ENCODE results near the gene STX8. TPM values are rescaled to one million over a fixed set of nuclear protein-coding genes. Genes with fewer than 3 reads are reported as not detected.
"Not testable (repeated sequence)": the region's sequence is repeated elsewhere in the genome, so short reads cannot be mapped to it uniquely, and the experiment has no call there.

Gene STX8
- total and polyA plus RNA-seq, 7 donors = 40.4 to 104 (median 72.6) TPM

GRCh38 chr17:9389111-9389527 lies 186.5 kb downstream of the STX8 start:
- Histone ChIP-seq H3K36me3 (no peaks in the 10 kb centered on the region), H3K27me3 (no peaks in the 10 kb centered on the region), H3K4me3 (no peak overlapping the region), H3K27ac (no peak overlapping the region), H3K4me1 (no peaks in the 10 kb centered on the region), H3K9me3 (peaks cover 0 to 3% (median 2%) of the 10 kb centered on the region in 4 donors)
- 74 to 76% methylated on average over 3 of the region's 3 CpGs for WGBS, 2 donors
- TF ChIP-seq POLR2A (IDR thresholded peaks at IDR 0.05) (no peak), CTCF (IDR thresholded peaks at IDR 0.05) (no peak), POLR2AphosphoS5 (IDR thresholded peaks at IDR 0.05) (no peak), EP300 (IDR thresholded peaks at IDR 0.05) (no peak)
- intact Hi-C loops (cut with DNase I) = no loop called here
- no peak for DNase-seq

DNA sequence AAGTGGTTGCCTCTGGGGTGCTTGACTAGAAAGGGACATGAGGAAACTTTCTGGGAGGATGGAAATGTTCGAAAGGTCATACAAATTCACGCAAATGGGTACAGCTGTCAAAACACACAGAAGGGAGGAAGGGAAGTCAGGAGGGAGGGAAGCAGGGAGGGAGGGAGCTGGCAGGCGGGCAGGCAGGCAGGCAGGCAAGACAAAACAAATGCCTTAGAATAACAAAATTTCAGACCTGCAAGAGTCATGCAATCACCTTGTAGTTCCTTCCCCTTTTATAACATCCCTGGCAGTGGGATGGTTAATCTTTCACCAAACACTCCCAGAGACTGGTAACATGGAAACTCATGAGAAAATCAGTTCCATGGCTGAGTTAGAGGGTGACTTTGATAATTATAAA lies 189.2 kb downstream of the STX8 start:
- Histone ChIP-seq H3K4me1 (no peaks in the 10 kb centered on the region), H3K4me3 (no peak overlapping the region), H3K27me3 (no peaks in the 10 kb centered on the region), H3K9me3 (no peaks in the 10 kb centered on the region), H3K36me3 (no peaks in the 10 kb centered on the region), H3K27ac (no peak overlapping the region)
- 19 to 62% methylated on average over 3 of the region's 3 CpGs for WGBS, 2 donors
- no peak for DNase-seq
- intact Hi-C loops (cut with DNase I) = no loop called here
- TF ChIP-seq POLR2A (IDR thresholded peaks at IDR 0.05) (no peak), EP300 (IDR thresholded peaks at IDR 0.05) (no peak), POLR2AphosphoS5 (IDR thresholded peaks at IDR 0.05) (no peak), CTCF (IDR thresholded peaks at IDR 0.05) (no peak)

- Histone ChIP-seq H3K27ac (no peak overlapping the region), H3K4me1 (no peaks in the 10 kb centered on the region), H3K27me3 (no peaks in the 10 kb centered on the region), H3K36me3 (no peaks in the 10 kb centered on the region), H3K4me3 (no peak overlapping the region), H3K9me3 (no peaks in the 10 kb centered on the region)
- intact Hi-C loops (cut with DNase I) = no loop called here
- DNase-seq = no peak
- WGBS, 2 donors = 83 to 95% methylated on average over 3 of the region's 3 CpGs
- TF ChIP-seq POLR2AphosphoS5 (IDR thresholded peaks at IDR 0.05) = no peak
- TF ChIP-seq POLR2A (IDR thresholded peaks at IDR 0.05) = no peak
- no peak for TF ChIP-seq CTCF (IDR thresholded peaks at IDR 0.05)
- TF ChIP-seq EP300 (IDR thresholded peaks at IDR 0.05) = no peak
Measured at GRCh38 chr17:9383826-9384225, 191.8 kb downstream of the STX8 start.

DNA sequence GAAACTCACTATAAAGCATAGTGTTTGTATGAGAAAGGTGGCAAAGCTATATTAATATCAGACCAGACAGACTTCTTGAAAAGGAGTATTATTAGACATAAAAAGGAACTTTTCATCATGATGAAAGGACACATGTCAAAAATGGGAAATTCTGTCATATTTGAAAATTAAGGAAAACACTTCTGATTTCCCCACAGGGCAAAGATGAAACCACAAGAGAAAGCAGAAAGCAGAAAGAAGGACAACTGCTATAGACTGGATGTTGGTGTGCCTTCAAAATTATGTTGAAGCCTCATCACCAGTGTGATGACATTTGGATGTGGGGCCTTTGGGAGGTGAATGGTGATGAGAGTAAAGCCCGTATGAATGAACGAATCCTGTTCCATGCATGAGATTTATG lies 193.0 kb downstream of the STX8 start:
- H3K27me3 ChIP-seq = no peaks in the 10 kb centered on the region
- intact Hi-C loops (cut with DNase I) = no loop called here

DNA sequence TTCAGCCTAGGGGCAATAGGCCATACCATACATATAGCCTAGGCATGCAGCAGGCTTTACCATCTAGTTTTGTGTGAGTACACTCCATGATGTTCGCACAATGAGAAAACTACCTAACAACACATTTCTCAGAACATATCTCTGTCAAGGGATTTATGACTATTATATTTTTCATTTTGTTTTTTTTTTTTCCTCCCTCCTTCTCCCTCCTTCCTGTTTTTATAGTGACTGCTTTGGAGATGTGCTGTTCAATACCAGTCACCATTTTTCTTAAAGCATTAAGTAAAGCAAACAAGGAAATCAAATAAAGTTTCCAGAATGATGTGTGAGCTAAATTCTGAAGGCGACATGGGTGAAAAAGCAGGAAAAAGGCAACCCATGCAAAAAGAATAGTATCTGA lies 194.6 kb downstream of the STX8 start:
- no peak overlapping the region for H3K4me3 ChIP-seq
- no peaks in the 10 kb centered on the region for H3K4me1 ChIP-seq
- H3K27ac ChIP-seq = no peak overlapping the region
- no peaks in the 10 kb centered on the region for H3K27me3 ChIP-seq
- intact Hi-C loops (cut with DNase I) = no loop called here
- whole genome bisulfite sequencing, 2 donors = 95 to 97% methylated on average over 2 of the region's 2 CpGs
- no peak for DNase-seq
- no peaks in the 10 kb centered on the region for H3K9me3 ChIP-seq
- TF ChIP-seq POLR2AphosphoS5 (IDR thresholded peaks at IDR 0.05) = no peak
- H3K36me3 ChIP-seq = peaks cover 0 to 11% (median 0%) of the 10 kb centered on the region in 4 donors

More for the DNA sequence above, 193.0 kb downstream of the STX8 start:
- WGBS, 2 donors = 88 to 89% methylated on average over 2 of the region's 2 CpGs
- Histone ChIP-seq H3K4me3 (no peak overlapping the region), H3K4me1 (no peaks in the 10 kb centered on the region), H3K27ac (no peak overlapping the region), H3K9me3 (no peaks in the 10 kb centered on the region), H3K36me3 (peaks cover 0 to 8% (median 0%) of the 10 kb centered on the region in 4 donors)
- no peak for DNase-seq
- TF ChIP-seq EP300 (IDR thresholded peaks at IDR 0.05) (no peak), POLR2A (IDR thresholded peaks at IDR 0.05) (no peak), POLR2AphosphoS5 (IDR thresholded peaks at IDR 0.05) (no peak)

DNA sequence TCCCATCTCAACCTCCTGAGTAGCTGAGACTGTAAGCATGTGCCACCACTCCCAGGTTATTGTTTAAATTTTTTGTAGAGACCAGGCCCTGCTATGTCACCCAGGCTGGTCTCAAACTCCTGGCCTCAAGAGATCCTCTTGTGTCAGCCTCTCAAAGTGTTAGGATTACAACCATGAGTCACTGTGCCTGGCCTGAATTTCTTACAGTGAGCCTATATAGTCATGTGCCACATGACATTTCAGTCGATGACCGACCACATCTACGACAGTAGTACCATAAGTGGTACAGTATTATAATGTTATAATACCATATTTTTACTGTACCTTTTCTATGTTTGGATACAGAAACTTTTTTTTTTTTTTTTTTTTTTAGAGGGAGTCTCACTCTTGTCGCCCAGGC lies 195.3 kb downstream of the STX8 start:
- no peak overlapping the region for H3K27ac ChIP-seq
- no peaks in the 10 kb centered on the region for H3K9me3 ChIP-seq
- intact Hi-C loops (cut with DNase I) = no loop called here
- DNase-seq = no peak
- no peaks in the 10 kb centered on the region for H3K27me3 ChIP-seq
- 97 to 99% methylated on average over 4 of the region's 4 CpGs for WGBS, 2 donors
- TF ChIP-seq POLR2A (IDR thresholded peaks at IDR 0.05) = no peak
- no peak for TF ChIP-seq POLR2AphosphoS5 (IDR thresholded peaks at IDR 0.05)
- no peak for TF ChIP-seq CTCF (IDR thresholded peaks at IDR 0.05)
- no peak for TF ChIP-seq EP300 (IDR thresholded peaks at IDR 0.05)
- peaks cover 0 to 11% (median 0%) of the 10 kb centered on the region in 4 donors for H3K36me3 ChIP-seq
- no peak overlapping the region for H3K4me3 ChIP-seq
- no peaks in the 10 kb centered on the region for H3K4me1 ChIP-seq

DNA sequence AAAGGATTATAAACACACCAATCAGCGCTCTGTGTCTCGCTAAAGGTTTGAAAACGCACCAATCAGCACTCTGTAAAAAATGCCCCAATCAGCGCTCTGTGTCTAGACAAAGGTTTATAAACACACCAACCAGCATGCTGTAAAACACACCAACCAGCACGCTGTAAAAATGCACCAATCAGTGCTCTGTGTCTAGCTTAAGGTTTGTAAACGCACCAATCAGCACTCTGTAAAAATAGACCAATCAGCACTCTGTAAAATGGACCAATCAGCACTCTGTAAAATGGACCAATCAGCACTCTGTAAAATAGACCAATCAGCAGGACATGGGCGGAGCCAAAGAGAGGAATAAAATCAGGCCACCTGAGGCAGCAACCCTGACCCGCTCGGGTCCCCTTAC lies 199.4 kb downstream of the STX8 start:
- peaks cover 0 to 11% (median 0%) of the 10 kb centered on the region in 4 donors for H3K36me3 ChIP-seq
- intact Hi-C loops (cut with DNase I); H3K27me3 ChIP-seq; H3K4me1 ChIP-seq; H3K4me3 ChIP-seq; DNase-seq; H3K9me3 ChIP-seq; H3K27ac ChIP-seq: not testable (repeated sequence)
- 92 to 97% methylated on average over 9 of the region's 9 CpGs for WGBS, 2 donors
